LoVo (cell line): Measurements from ENCODE around the gene MARS2.
"Not testable (repeated sequence)": the region's sequence is repeated elsewhere in the genome, so short reads cannot be mapped to it uniquely, and the experiment has no call there.

Experiments used
- DNase-seq: peaks from one replicate; pipeline ENCODE4 v3.0.0-alpha.2; 2016; ENCODE audit warnings: low spot score

The MARS2 gene

GRCh38 chr2:197705121-197705911 is at the start of gene MARS2:
Gene MARS2 (plus strand): TSS chr2:197705369. CDS start chr2:197705406, 37 bp downstream.
- peak; percentile 96 for DNase-seq

- DNase-seq = no peak
Observed at GRCh38 chr2:197657562-197657961, 47.6 kb upstream of the MARS2 start.

GRCh38 chr2:197661626-197662025 is 43.5 kb upstream of the MARS2 start:
- DNase-seq = no peak

- DNase-seq = no peak
Observed at GRCh38 chr2:197666277-197666676, 38.9 kb upstream of the MARS2 start.

GRCh38 chr2:197668296-197668695 is 36.9 kb upstream of the MARS2 start:
- DNase-seq = no peak

GRCh38 chr2:197669077-197669476 is 36.1 kb upstream of the MARS2 start:
- DNase-seq = no peak

GRCh38 chr2:197672371-197672893 is 32.7 kb upstream of the MARS2 start:
- no peak for DNase-seq

- DNase-seq = no peak
Observed at GRCh38 chr2:197673106-197673505, 32.1 kb upstream of the MARS2 start.

- no peak for DNase-seq
Observed at GRCh38 chr2:197673606-197674005, 31.6 kb upstream of the MARS2 start.

GRCh38 chr2:197674060-197674459 is 31.1 kb upstream of the MARS2 start:
- DNase-seq = no peak

GRCh38 chr2:197674591-197674990 is 30.6 kb upstream of the MARS2 start:
- DNase-seq = no peak

GRCh38 chr2:197675246-197675645 is 29.9 kb upstream of the MARS2 start, which contains the start of gene RFTN2:
Gene RFTN2 (minus strand): TSS chr2:197675587. CDS start chr2:197675458, 129 bp downstream.
- no peak for DNase-seq

- DNase-seq = no peak
Observed at GRCh38 chr2:197675711-197676188, 29.4 kb upstream of the MARS2 start.

GRCh38 chr2:197677056-197677455 is 28.1 kb upstream of the MARS2 start:
- DNase-seq = no peak

GRCh38 chr2:197677483-197677882 is 27.7 kb upstream of the MARS2 start:
- DNase-seq = no peak

GRCh38 chr2:197695206-197695605 is 10.0 kb upstream of the MARS2 start:
- DNase-seq = not testable (repeated sequence)

- not testable (repeated sequence) for DNase-seq
Observed at GRCh38 chr2:197695971-197696370, 9.2 kb upstream of the MARS2 start.

GRCh38 chr2:197696571-197696970 is 8.6 kb upstream of the MARS2 start:
- not testable (repeated sequence) for DNase-seq

- DNase-seq = not testable (repeated sequence)
Observed at GRCh38 chr2:197699724-197700123, 5.4 kb upstream of the MARS2 start.

- DNase-seq = no peak
Observed at GRCh38 chr2:197700960-197701359, 4.2 kb upstream of the MARS2 start.

GRCh38 chr2:197704434-197705120 is 592 bp upstream of the MARS2 start:
- no peak for DNase-seq

- peak; percentile 5 for DNase-seq
Observed at GRCh38 chr2:197705912-197706838, 1.0 kb downstream of the MARS2 start.
